HG02642 (cell line): ENCODE data around the gene THAP4.

ENCODE experiments used
- ATAC-seq: cut with Tn5 transposase; IDR thresholded peaks from one replicate; pipeline ENCODE4 v1.9.1; 2021; ENCODE audit warnings: mild to moderate bottlenecking; ENCODE audit not compliant: unreplicated experiment, poor library complexity

Gene THAP4

DNA sequence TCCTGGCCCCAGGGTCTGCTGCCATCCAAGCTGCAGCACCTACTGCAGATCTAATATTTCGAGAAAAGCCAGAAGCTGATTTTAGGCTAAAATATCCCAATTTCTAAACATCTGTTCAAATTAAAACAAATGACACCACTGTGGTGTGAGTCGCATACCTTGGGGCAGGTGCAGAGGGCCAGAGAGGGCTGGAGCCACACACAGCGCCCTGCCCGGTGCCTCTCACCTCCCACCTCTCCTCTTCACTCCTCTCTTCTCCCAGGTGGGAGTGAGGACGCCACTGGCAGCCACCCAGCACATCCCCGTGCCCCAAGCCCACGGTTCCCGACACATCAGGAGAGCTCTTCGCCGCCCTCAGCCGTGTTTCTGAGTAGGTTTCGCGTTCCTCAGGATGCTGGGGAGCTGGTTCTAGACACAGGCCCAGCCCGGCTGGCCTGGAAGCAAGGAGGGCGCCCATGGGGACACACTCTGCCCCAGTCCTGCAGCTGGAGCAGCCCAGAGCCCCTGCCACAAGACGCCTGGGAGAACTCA lies 21.4 kb downstream of the THAP4 start:
- no peak for ATAC-seq

DNA sequence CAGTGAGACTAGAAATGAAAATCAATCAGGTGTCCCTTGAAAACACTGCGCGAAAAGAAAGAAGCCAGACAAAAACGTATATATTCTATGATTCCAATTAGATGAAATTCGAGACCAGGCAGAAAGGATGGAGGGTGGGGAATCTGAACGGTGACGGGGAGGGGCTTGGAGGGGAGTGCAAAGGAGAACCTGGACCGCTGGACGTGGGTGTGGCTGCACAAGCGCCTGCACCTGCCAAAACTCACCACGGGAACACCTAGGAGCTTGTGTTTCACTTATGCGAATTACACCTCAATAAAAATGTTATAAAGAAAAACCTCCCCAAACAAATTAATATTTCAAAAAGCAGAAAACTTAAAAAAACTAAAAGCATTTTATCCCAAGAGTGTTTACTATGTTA lies 21.9 kb downstream of the THAP4 start:
- ATAC-seq: no peak

DNA sequence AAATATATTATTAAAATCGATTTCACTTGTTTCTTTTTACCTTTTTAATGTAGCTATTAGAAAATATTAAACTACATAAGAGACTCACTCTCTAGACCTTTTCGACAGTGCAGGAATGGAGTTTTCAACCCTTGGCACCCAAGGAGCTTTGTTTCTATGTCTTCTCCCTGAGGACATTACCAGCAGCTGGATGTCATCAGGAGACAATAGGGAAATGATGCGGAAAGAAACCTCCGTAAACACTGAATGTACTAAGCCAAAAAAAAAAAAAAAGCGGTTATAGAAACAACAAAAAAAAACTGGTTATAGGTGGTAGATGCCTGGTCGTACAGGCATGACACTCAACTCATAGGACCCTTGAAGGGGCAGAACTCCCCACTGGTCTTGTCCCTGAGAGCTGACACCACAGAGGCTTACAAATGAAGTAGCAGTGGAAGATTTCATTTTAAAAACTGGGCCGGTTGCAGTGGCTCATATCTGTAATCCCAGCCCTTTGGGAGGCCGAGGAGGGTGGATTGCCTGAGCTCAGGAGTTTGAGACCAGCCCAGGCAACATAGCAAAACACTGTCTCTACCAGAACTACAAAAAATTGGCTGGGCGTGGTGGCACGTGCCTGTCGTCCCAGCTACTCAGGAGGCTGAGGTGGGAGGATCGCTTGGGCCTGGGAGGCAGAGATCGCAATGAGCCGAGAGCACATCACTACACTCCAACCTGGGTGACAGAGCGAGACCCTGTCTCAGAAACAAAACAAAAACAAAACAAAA lies 23.8 kb downstream of the THAP4 start:
- no peak for ATAC-seq

DNA sequence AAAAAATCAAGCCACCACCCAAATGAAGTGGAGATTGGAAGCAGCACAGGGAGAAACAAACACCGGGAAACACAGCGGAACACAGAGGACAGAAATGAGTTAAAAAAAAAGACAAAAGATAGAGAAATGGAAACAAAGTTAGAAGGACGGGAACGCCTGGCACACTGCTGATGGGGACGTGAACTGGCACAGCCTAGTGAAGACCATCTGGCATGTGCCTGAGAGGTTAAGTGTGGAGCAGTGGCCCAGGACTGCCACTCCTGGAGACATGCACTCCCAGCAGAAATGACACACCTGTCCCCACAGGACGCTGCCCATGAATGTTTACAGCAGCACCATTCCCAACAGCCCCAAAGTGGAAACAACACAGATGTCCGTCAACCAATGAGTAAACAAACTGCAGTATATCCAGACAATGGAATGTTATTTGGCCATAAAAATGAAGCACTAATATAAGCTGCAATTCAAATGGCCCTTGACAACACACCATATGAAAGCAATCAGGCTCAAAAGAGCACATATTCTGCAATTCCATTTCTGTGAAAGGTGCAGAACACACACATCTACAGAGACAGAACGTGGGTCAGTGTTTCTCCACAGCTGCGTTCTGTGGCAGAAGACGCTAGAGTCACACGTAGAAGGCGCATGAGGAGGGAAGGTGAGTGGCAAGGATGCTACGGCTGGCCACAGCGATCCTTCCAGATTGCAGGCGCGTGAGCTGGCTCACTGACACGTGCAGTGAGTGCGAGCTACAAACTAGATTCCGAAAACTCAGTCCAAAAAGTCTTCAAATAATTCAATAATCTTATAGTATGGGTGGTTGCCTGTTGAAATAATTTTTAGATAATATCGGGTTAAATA lies 24.6 kb downstream of the THAP4 start:
- ATAC-seq: no peak

DNA sequence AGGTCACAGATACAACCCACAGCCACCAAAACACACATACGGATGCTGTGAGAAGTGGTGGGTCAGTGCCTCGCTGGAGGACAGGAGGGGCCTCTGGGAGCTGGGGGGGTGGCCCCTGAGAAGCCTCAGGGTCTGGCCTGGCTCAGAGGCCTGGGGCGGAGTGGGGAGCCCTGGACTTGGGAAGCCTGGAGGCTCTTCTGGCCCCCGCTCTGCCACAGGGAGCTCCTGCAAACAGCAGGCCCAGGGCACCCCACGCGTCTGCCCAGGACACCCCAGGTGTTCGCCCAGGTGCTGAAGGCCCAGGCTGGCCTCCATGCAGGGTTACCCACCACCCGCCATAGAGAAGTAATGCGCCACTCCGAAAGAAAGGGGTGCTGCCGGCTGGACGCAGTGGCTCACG lies 25.9 kb downstream of the THAP4 start:
- no peak for ATAC-seq

DNA sequence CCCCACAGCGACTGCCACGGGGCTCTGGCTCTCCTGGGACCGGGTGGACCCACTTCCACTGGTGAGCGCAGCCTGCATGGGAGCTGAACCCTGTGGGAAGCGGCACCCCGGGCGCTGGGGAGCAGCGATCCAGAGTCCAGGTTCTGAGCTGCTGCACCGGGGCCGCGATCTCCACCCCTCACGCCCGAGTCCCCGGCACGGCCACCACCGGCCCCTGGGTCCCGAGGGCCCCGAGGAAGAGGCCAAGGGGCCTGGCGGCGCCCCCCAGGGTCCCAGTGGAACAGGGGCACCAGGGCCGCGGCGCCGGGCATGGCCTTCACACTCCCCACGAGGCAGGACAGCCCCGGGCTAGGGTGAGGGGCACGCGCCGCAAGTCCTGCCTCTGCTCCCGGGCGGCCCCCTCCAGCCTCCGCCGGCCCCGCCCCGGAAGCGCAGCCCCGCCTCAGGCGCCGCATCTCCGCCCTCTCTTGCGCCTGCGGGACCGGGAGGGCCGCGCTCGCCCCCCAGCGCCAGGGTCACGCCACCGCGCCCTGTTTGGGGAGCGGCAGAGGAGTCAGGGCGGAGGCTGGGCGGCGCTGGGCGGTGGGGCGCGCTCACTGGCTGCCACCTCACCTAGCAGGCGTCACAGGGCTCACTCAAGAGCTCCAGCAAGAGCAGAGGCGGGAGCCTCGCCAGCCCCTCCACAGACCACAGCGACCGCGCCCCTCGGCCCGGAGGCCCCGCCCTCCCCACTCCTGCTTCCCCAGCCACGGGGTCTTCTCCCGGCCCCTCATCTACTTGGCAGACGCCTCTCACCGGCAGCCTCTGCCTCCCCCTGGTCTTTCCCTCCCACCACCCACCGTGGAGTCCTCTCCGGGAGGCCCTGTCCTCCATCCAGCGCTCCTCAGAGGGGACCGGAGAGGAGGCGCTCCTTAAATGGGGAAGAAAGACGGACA lies 26.8 kb downstream of the THAP4 start:
- ATAC-seq: peak; percentile 94

DNA sequence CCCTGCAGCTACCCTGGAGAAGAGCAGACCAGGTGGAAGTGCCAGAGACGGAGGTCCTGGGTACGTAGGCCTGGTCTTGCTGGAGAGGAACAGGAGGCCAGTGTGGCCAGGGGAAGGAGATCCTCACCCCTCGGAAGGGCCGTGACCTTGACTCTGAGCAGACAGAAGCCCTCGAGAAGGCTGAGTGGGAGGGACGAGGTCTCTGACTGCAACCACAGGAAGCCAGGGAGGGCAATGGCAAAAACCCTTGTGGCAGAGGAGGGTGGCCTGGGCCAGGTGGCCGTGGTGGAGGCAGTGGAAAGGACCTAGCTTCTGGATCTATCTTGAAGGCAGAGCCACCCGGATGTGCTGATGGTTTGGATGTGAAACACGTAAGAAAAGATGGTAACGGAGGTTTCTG lies 28.1 kb downstream of the THAP4 start:
- ATAC-seq: no peak

DNA sequence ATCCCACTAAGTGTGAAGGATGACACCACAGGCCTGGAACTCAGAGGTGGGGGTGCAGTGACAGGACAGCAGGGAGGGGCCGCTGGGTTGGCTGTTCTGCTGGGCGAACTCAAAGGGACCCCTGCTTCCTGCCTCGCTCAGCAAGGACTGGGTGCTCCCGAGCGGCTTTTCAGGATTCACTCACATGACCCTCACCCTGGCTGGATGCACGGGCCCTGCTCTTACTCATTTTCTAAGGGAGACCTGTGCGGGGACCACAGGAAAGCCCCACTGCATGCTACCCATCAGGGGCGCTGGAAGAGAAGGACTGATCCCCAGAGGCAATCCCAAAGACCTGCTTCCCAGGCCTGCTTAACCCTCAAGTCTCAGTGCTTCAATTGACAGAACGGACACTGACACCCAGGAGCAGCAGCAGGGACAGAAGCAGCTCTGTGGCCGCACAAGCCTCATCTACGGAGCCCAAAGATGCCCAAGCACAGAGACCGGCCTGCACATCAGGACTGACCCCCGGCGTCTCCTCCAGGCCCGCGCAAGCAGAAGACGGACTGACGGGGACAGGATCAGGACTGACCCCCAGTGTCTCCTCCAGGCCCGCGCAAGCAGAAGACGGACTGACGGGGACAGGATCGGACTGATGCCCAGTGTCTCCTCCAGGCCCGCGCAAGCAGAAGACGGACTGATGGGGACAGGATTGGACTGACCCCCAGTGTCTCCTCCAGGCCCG lies 29.6 kb downstream of the THAP4 start:
- ATAC-seq: no peak

DNA sequence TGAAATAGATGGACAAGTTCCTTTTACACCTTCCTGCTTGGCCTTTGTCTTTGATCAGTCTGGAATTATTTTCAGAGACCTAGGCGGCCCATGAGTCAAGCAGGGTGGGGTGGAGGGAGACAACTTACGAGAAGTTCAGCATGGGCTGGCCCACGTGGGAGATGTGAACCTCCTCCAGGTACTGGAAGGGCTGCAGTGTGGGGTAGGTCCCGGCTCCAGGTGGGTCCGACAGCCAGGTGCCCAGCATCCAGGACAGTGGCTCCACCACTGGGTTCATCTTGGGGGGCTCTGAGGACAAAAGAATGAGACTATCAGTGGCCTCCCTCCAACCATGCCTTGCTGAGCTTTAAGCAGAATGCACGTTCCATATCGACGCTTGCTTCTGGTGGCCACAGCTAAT lies 30.8 kb downstream of the THAP4 start:
- ATAC-seq: no peak

DNA sequence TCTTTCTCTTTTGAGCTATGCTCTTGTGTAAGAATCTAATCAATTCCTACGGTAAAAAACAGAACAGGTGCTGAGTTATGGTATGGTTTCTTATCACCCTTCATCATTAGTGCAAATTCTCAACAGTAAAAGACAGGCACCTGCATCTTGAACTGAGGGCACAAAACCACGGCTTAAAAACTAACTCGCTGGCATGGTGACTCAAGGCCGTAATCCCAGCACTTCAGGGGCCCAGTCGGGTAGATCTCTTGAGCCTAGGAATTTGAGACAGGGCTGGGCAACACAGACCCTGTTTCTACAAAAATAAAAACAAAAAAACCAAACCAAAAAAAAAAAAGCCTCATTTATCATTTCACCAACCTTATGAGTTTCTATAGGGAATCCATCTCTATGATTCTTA lies 33.3 kb downstream of the THAP4 start:
- no peak for ATAC-seq

DNA sequence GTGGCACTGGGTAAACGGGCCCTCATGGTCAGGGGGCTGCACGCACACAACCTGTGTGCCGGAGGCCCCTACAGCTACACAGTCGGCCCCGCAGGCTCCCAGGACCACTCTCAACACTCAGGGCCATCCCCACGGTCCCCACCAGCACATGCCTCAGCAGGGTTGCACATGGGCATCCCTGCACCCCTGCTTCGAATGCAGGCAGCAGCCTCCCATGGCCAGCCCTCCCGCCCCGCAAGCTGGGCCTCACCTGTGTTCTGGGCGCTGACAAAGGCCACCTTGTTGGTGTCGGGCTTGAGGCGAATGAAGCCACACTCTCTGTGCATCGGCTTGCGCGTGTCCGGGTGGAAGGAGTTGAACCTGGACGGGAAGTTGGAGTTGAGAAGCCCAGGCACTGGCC lies 34.2 kb downstream of the THAP4 start:
- no peak for ATAC-seq

DNA sequence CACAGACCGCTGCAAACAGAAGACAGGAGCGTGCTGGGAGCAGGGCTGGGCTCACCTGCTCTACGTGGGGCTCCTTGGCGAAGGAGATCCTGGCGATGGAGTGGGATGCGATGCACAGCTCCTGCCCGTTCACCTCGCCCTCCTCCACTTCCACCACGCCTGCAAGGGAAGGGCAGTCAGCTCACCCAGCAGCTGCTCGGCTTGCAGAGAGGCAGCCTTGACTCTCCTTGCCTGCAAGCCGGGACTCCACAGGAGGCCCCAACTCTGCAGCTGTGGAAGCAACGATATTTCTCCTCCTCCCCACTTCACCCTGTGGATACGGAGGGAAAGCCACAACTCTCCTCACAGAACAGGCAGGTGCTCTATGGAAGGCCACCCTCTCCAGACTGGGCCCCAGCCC lies 35.1 kb downstream of the THAP4 start:
- ATAC-seq: no peak

DNA sequence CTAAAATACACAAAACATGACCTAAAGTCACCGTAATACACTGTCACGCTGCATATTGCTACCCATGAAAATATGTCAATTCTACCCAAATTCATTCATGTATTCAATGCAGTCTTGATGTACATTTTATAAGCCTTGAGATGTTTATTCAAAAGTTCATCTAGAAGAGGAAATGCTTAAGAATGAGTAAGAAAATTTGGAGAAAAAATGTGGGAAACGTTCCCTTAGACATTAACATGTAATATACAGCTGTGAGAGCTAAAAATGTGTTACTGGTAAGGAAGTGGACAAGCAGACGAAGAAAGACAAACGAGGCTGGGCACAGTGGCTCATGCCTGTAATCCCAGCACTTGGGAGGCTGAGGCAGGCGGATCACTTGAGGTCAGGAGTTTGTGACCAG lies 37.3 kb downstream of the THAP4 start:
- no peak for ATAC-seq

DNA sequence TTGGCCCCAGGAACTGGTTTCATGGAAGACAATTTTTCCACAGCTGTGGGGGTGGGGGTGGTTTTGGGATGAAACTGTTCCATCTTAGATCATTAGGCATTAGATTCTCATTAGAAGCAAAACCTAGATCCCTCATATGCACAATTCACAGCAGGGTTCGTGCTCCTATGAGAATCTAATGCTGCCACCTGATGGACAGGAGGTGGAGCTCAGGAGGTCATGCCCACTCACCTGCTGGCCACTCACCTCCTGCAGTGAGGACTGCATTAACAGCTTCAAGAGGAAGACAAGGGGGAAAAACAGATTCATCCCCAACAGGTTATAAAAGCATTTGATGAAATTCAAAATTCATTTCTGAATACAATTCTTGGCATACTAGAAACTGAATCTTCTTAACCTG lies 38.5 kb downstream of the THAP4 start:
- no peak for ATAC-seq

DNA sequence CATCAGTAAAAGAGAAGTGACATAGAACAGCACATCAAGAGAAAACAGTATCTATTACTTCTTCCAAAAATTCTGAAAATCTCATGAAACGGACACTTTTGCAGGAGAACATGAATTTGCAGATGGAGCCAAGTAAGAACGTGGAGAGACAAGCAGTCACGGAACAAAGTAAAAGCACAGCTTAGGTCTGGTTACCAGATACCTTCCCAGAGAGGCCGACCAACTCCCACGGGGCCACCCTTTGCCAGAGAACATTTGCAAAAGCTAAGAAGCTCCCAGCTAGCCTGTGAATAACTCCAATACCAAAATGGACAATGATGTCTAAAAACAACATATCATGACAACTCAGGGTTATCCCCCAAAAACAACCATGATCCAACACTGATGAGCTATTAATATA lies 38.9 kb downstream of the THAP4 start:
- ATAC-seq: no peak

DNA sequence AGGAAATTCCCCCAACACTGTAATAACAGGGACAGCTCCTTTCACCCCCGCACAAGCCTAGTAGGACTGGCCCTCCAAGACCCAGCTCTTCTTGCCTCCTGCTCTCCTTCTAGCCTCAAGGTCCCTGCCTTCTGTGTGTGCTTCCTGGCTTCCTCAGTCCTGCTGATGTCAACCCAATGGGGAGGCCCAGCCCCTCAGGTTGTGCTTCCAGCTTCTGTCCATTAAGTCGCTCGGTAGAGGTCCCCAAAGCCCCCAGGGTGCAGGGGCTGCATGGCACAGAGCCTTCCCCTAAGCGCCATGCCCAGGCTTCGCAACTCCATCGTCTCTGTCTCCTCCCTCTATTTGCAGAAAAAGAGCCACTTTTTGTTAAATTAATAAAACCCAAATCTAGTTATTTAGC lies 39.4 kb downstream of the THAP4 start:
- ATAC-seq: no peak

DNA sequence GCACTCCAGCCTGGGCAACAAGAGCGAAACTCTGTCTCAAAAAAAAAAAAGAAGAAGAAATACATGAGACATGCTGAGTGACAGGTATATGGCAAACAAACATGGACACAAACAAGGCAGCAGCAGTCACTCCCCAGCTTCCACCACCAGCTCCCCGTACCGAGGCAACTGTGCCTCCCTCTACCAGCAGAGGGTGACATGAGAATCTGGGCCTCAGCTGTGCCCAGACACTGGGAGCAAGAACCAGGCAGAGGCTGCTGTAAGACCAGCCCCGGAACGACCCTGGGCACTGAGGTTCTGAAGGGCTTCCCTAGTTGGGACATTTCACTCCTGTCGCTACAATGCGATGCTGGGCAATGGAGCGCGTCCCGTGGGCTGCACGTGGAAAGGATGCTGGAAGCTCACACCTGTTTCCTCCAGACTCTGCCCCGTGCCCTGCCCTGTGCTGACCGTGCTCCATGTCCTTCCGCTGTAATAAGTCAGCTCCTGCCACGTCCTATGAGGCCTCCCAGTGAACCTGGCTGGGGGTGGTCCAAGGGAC lies 41.3 kb downstream of the THAP4 start:
- ATAC-seq: no peak

DNA sequence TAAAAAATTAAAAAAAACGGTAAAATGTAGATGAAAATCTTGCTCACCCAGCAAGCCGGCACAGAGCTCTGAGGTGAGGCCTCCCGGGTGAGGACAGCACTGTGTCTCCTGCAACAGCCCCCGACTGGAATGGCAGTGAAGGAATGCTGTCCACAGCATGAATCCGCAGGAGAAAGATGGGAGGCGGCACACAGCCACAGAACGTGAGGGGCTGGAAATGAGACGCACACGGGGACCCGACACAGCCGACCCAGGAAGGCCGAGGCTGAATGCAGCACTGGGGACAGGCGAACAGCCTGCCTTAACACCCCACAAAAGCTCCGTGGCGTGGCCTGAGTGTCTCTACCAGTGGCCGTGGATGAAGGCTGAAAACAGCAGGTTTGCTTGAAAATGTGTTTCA lies 43.7 kb downstream of the THAP4 start:
- no peak for ATAC-seq

DNA sequence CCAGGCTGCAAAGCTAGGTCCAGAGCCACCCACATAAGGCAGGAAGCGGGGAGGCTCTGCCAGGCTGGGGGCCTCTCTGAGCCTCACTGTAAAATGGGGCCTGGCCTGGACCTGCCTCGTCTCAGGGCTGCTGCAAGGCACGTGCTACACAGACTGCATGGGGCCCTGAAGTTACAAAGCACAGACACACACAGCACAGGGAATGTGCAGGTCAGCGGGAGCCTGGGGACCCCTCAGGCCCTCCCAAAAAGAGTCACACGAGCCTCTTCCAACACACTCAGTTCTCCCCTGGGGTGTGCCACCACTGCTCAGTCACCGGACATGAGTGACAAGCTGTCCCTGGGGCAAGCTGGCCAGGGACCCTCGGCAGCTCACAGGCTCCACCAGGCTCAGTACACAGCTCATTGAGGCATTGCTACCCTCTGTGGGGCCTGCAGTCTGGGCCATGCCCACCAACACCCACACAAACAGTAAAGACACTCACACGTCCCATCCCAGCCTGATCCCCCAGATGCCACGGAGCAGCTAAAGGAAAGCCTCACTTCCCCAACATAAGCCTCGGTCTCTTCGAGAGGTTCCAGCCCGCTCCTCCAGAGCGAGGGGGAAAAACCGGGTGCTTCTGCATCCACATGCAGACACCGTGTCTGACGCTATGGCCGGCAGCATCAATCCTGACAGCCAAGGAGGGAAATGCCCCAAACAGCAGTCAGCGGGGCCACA lies 44.7 kb downstream of the THAP4 start:
- ATAC-seq: no peak
